K562 (cell line): Measurements from ENCODE around the gene AGPAT2. TPM values are rescaled to one million over a fixed set of nuclear protein-coding genes. Genes with fewer than 3 reads are reported as not detected.

Source experiments
- ATAC-seq: fragments of 200-7000 bp; cut with Tn5 transposase; 3 replicates; pipeline ENCODE4 v1.9.1; 2020; ENCODE audit warnings: moderate library complexity
- BruUV-seq: library from RNA; stranded (reverse); fragments of 400-500 nt; replicated peaks from 2 replicates; lab custom pipeline; 2021; lab: Mats Ljungman, UMichigan
- CTCF ChIA-PET: fragments of 300-600 bp; formaldehyde crosslinking; extraction: SDS; loops from one replicate; lab custom pipeline; 2021; ENCODE audit warnings: low intra/inter-chr PET ratio; lab: Yijun Ruan, JAX
- POLR2A ChIA-PET: fragments of 300-600, 350-650 bp; sonication (Branson Sonifier 250); formaldehyde crosslinking; extraction: SDS; loops from one replicate; lab custom pipeline; 2021; ENCODE audit warnings: antibody characterized with exemption, inconsistent platforms; lab: Yijun Ruan, JAX
- DNase-seq, 4 experiments: peaks; one replicate each; pipeline versions ENCODE4 v3.0.0 to v3.0.0-alpha.2; 2011 to 2018; ENCODE audit warnings: low spot score in 3 of 4, mixed read lengths in 3 of 4; ENCODE audit errors: extremely low read depth in 1 of 4
- FAIRE-seq: peaks from 2 replicates; lab custom pipeline; 2011; peaks lifted over from hg19 to GRCh38; lab: Jason Lieb, UNC
- H2AFZ ChIP-seq: 2 replicates; pipeline ENCODE4 v1.6.0; 2011; ENCODE audit warnings: low read depth, low read length, control low read depth, inconsistent platforms
- H3K27ac ChIP-seq: fragments of 200-600 bp; 3 replicates; pipeline ENCODE4 v1.8.0; 2011; ENCODE audit warnings: low read depth, mild to moderate bottlenecking, control low read depth, inconsistent platforms, low read length, moderate library complexity, mixed read lengths; ENCODE audit errors: extremely low read depth
- H3K27me3 ChIP-seq, 2 experiments: fragments of 300-600 bp in 1 of 2; 2 replicates in 1 of 2; 3 replicates in 1 of 2; pipeline versions ENCODE4 v1.6.0 to v1.8.0; 2011; ENCODE audit warnings: inconsistent platforms in 2 of 2, low read length in 2 of 2, mild to moderate bottlenecking in 1 of 2, mixed read lengths in 1 of 2, moderate library complexity in 1 of 2; ENCODE audit not compliant: control insufficient read depth in 2 of 2, insufficient read depth in 2 of 2
- H3K36me3 ChIP-seq: fragments of 300-600 bp; 3 replicates; pipeline ENCODE4 v1.8.0; 2011; ENCODE audit warnings: mild to moderate bottlenecking, low read length, inconsistent platforms; ENCODE audit not compliant: control insufficient read depth, insufficient read depth
- H3K4me1 ChIP-seq, 2 experiments: fragments of 200-600 bp in 1 of 2; replicated peaks in 1 of 2; 2 replicates in 1 of 2; 3 replicates in 1 of 2; pipeline versions ENCODE4 v1.5.1 to v1.8.0; 2011; ENCODE audit warnings: inconsistent platforms in 2 of 2, low read length in 2 of 2, mild to moderate bottlenecking in 1 of 2, mixed read lengths in 1 of 2, moderate library complexity in 1 of 2; ENCODE audit not compliant: control insufficient read depth in 2 of 2, insufficient read depth in 2 of 2
- H3K4me2 ChIP-seq: 2 replicates; pipeline ENCODE4 v1.6.1; 2011; ENCODE audit warnings: low read length, control low read depth, inconsistent platforms, mixed read lengths; ENCODE audit not compliant: insufficient read depth
- H3K4me3 ChIP-seq: fragments of 200-600 bp; sonication (generic), shearing (Covaris generic); 2 replicates; pipeline ENCODE4 v1.5.1; 2016; ENCODE audit warnings: control low read depth, inconsistent platforms
- H3K79me2 ChIP-seq: fragments of 200-600 bp; 3 replicates; pipeline ENCODE4 v1.8.0; 2011; ENCODE audit warnings: low read length, inconsistent platforms; ENCODE audit not compliant: control insufficient read depth, insufficient read depth
- H3K9ac ChIP-seq, 2 experiments: 2 replicates each; pipeline versions ENCODE4 v1.6.0 to v1.6.1; 2011; ENCODE audit warnings: low read depth in 2 of 2, low read length in 2 of 2, control low read depth in 1 of 2, inconsistent platforms in 1 of 2, mild to moderate bottlenecking in 1 of 2, mixed read lengths in 1 of 2; ENCODE audit not compliant: insufficient read depth in 1 of 2
- H3K9me1 ChIP-seq: one replicate; pipeline ENCODE4 v1.6.0; 2011; ENCODE audit warnings: inconsistent platforms, mild to moderate bottlenecking, low read length, moderate library complexity; ENCODE audit not compliant: control insufficient read depth, insufficient read depth
- H3K9me3 ChIP-seq: replicated peaks from 2 replicates; pipeline ENCODE4 v1.5.1; 2011; ENCODE audit warnings: low read depth, low read length, inconsistent platforms; ENCODE audit not compliant: control insufficient read depth, insufficient read depth
- H4K20me1 ChIP-seq: replicated peaks from 2 replicates; pipeline ENCODE4 v1.6.1; 2011; ENCODE audit warnings: low read length, inconsistent platforms, mixed read lengths; ENCODE audit not compliant: control insufficient read depth, insufficient read depth
- DACH1 ChIP-seq: fragments of 450-650 bp; IDR thresholded peaks from 2 replicates; pipeline ENCODE4 v1.6.1; 2018; ENCODE audit not compliant: partially characterized antibody
- E2F8 ChIP-seq: fragments of 450-650 bp; IDR thresholded peaks from 2 replicates; pipeline ENCODE4 v1.7.1; 2018; ENCODE audit warnings: mild to moderate bottlenecking, low read depth; ENCODE audit not compliant: partially characterized antibody
- NR2C1 ChIP-seq, 2 experiments: fragments of 450-650 bp; IDR thresholded peaks; 2 replicates each; pipeline ENCODE4 v1.6.1; 2017; ENCODE audit warnings: mild to moderate bottlenecking in 2 of 2, antibody characterized with exemption in 1 of 2, inconsistent platforms in 1 of 2, missing compliant biosample characterization in 1 of 2, missing genetic modification characterization in 1 of 2
- NRF1 ChIP-seq, 2 experiments: fragments of 450-650 bp; IDR thresholded peaks in 1 of 2; conservative IDR thresholded peaks in 1 of 2; 2 replicates each; pipeline ENCODE4 v1.6.1; 2014; ENCODE audit warnings: mild to moderate bottlenecking in 2 of 2
- POLR2A ChIP-seq: fragments of 450-650 bp; conservative IDR thresholded peaks from 2 replicates; pipeline ENCODE4 v1.6.1; 2016
- RFX7 ChIP-seq: fragments of 250-450 bp; sonication (Bioruptor Pico); IDR thresholded peaks from 2 replicates; pipeline ENCODE4 v1.5.1; 2021; ENCODE audit warnings: mild to moderate bottlenecking
- THRA ChIP-seq: fragments of 450-650 bp; IDR thresholded peaks from 2 replicates; pipeline ENCODE4 v1.6.1; 2017; ENCODE audit warnings: mild to moderate bottlenecking, moderate library complexity
- ZBTB26 ChIP-seq: fragments of 450-650 bp; formaldehyde crosslinking; IDR thresholded peaks from 2 replicates; pipeline ENCODE4 v1.4.0; 2022; ENCODE audit warnings: missing genetic modification characterization
- ZBTB9 ChIP-seq: fragments of 450-650 bp; formaldehyde crosslinking; IDR thresholded peaks from 2 replicates; pipeline ENCODE4 v1.4.0; 2020; ENCODE audit warnings: mild to moderate bottlenecking, moderate library complexity
- ZNF134 ChIP-seq: fragments of 250-450 bp; sonication (Bioruptor Pico); conservative IDR thresholded peaks from 2 replicates; pipeline ENCODE4 v1.4.0; 2020
- ZNF146 ChIP-seq: IDR thresholded peaks from one replicate; pipeline ENCODE4 v1.6.1; 2018; ENCODE audit warnings: missing compliant biosample characterization; ENCODE audit not compliant: unreplicated experiment
- ZNF23 ChIP-seq: fragments of 250-450 bp; sonication (Bioruptor Pico); IDR thresholded peaks from 2 replicates; pipeline ENCODE4 v1.4.0; 2020; ENCODE audit warnings: mild to moderate bottlenecking
- ZNF311 ChIP-seq: fragments of 250-450 bp; sonication (Bioruptor Pico); IDR thresholded peaks from 2 replicates; pipeline ENCODE4 v1.4.0; 2020; ENCODE audit warnings: mild to moderate bottlenecking, moderate library complexity
- ZNF384 ChIP-seq: IDR thresholded peaks from 2 replicates; pipeline ENCODE4 v1.6.1; 2012; ENCODE audit warnings: low read depth, low read length, improper control_type of control experiment
- ZNF75A ChIP-seq: fragments of 450-650 bp; formaldehyde crosslinking; IDR thresholded peaks from 2 replicates; pipeline ENCODE4 v1.4.0; 2020; ENCODE audit warnings: mild to moderate bottlenecking
- WGBS: fragments of 100-300 bp; shearing (Covaris generic); methylation state at CpG from one replicate; pipeline ENCODE4 v1.1.6; 2016; ENCODE audit warnings: low coverage, mixed read lengths; ENCODE audit not compliant: insufficient coverage; ENCODE audit errors: missing lambda C conversion rate; 5-methylcytosine and 5-hydroxymethylcytosine counted together
- in situ Hi-C: fragments of 300-500 bp; cut with MboI; formaldehyde crosslinking; loops from 4 replicates; pipeline ENCODE4 v1.15.0; 2018; ENCODE audit warnings: inconsistent platforms, mixed read lengths
- intact Hi-C: fragments of 100-400 bp; cut with micrococcal nuclease; formaldehyde crosslinking; loops from 2 replicates; pipeline ENCODE4 v1.14.2; 2022
- polyA plus RNA-seq, 8 experiments: library from polyadenylated mRNA; depleted of rRNA in 4 of 8; stranded (reverse) in 5 of 8; unstranded in 3 of 8; fragments of >200 nt; fragmentation: Nextera tagmentation in 2 of 8; fragmentation: Illumina TruSeq in 1 of 8; extraction: Ambion mirVana in 2 of 8; extraction: Trizol in 1 of 8; gene quantifications; 2 replicates each; pipeline versions ENCODE4 v1.2.1 to v1.2.3, GENCODE V29; 2011 to 2014; ENCODE audit warnings: inconsistent platforms in 1 of 8, missing spikeins in 1 of 8
- total RNA-seq, 7 experiments: library from RNA; depleted of rRNA in 6 of 7; stranded (reverse); fragments of >200 nt in 6 of 7; fragmentation: Illumina TruSeq in 2 of 7; extraction: Trizol in 2 of 7; gene quantifications; 2 replicates each; pipeline versions ENCODE4 v1.2.1 to v1.2.3, GENCODE V29; 2011 to 2021; ENCODE audit warnings: low replicate concordance in 1 of 7

The AGPAT2 gene
- total and polyA plus RNA-seq, 9 of the 15 experiments (the other 6 are each of a cell fraction or from before 2014, with no cell fraction given) = 0.13 to 54.5 (median 23.9) TPM

- Histone ChIP-seq H3K79me2 (peaks cover 10% of the 10 kb centered on the region), H3K9me3 (no peaks in the 10 kb centered on the region), H3K9ac (peak overlapping the region in 1 of 2 experiments; percentile 76; a peak in 2 of 4 replicates), H3K4me1 (peaks cover 8 to 100% of the 10 kb centered on the region in 2 experiments; a peak in 3 of 5 replicates), H3K4me2 (no peak overlapping the region), H3K27me3 (no peaks in the 10 kb centered on the region), H3K4me3 (no peak overlapping the region), H4K20me1 (peaks cover 44% of the 10 kb centered on the region), H3K9me1 (peaks cover 2% of the 10 kb centered on the region), H3K27ac (peak overlapping the region; percentile 27; the same call in 1 of the 3 replicates), H3K36me3 (peaks cover 74% of the 10 kb centered on the region; the same call in 2 of the 3 replicates), H2AFZ (no peak overlapping the region)
- 58% methylated on average over 33 of the region's 35 CpGs for WGBS
- ChIA-PET CTCF (no interaction called here), POLR2A (interaction anchor here (0.6 to 2.1 kb wide), 12 partner anchors 8 to 802 kb away, joined by 3 to 11 read pairs (median 3); partner anchors contain the start of gene AGPAT2)
- peak; percentile 49 for ATAC-seq
- peak; percentile 66 for FAIRE-seq
- DNase-seq = peak in 3 of 4 experiments; percentile 36 to 75 (median 65)
- intact Hi-C loops = no loop called here
- BruUV-seq = TSS peak; percentile 69
- in situ Hi-C loops = no loop called here
- peak; percentile 65 for TF ChIP-seq ZBTB9
- no peak for TF ChIP-seq ZNF311 (CRISPR knock-in tag)
- no peak for TF ChIP-seq NR2C1 (IDR thresholded peaks at IDR 0.05)
- TF ChIP-seq NR2C1 (tag; IDR thresholded peaks at IDR 0.05) = no peak
- TF ChIP-seq RFX7 (CRISPR knock-in tag) = peak; percentile 28; the same call in 1 of the 2 replicates
- peak; percentile 86 for TF ChIP-seq POLR2A
- no peak for TF ChIP-seq DACH1
- peak; percentile 67 for TF ChIP-seq ZNF75A (CRISPR knock-in tag)
- TF ChIP-seq ZNF384 = peak; percentile 76
- no peak for TF ChIP-seq THRA
- TF ChIP-seq ZNF23 (CRISPR knock-in tag) = no peak
- no peak for TF ChIP-seq ZNF146 (CRISPR knock-in tag)
- TF ChIP-seq ZBTB26 (CRISPR knock-in tag) = peak; percentile 34; the same call in 1 of the 2 replicates
- no peak for TF ChIP-seq ZNF134 (CRISPR knock-in tag)
- peak in 1 of 2 experiments; percentile 33; a peak in 2 of 4 replicates for TF ChIP-seq NRF1 (conservative IDR thresholded peaks at IDR 0.05 in 1 of 2, IDR thresholded peaks at IDR 0.05 in 1 of 2)
- TF ChIP-seq E2F8 = peak; percentile 50
These were observed 13.9 kb downstream of the AGPAT2 start for GRCh38 chr9:136673088-136673974.
